ENCODE measurements around the gene ZNF428. TPM values are rescaled to one million over a fixed set of nuclear protein-coding genes. Genes with fewer than 3 reads are reported as not detected.

ZNF428 gene
- total RNA-seq, 1 donor from 2014 or later = 32.3 TPM

DNA sequence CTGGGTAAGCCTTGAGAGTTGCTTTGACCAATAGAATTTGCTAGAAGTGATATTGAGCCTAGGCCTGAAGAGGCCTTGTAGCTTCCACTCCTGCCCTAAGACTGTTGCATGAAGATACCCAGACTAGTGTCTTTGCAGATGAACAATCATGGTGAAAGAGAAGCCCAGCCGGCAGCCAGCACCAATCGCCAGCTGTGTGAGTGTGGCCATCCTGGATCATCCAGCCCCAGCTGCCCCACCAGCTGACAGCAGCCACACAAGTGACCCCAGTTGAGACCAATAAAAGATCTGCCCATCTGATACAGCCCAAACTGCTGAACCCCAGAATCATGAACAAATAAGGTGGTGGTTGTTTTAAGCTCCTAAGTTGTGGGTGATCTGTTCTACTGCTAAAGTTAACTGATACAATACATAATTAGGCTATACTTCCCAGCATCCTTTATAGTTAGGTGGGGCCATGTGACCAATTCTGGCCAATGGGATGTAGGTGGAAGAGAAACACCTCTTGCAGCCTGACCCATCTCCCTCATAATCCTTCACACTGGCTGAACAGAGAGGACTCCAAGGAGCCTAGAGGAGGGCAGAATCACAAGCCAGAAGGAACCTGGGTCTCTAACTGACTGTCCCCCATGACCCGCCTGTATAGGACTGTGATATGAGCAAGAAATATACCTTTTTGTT lies 9.4 kb upstream of the ZNF428 start:
- Histone ChIP-seq H3K27me3 (ENCODE audit: low read depth) (no peaks in the 10 kb centered on the region), H3K9me3 (replicated peaks) (no peaks in the 10 kb centered on the region), H3K36me3 (no peaks in the 10 kb centered on the region), H3K4me3 (no peak overlapping the region), H3K4me1 (no peaks in the 10 kb centered on the region), H3K27ac (replicated peaks) (no peak overlapping the region)
- intact Hi-C loops (cut with micrococcal nuclease) = no loop called here
- no peak for DNase-seq
- TF ChIP-seq, protein P1, sequence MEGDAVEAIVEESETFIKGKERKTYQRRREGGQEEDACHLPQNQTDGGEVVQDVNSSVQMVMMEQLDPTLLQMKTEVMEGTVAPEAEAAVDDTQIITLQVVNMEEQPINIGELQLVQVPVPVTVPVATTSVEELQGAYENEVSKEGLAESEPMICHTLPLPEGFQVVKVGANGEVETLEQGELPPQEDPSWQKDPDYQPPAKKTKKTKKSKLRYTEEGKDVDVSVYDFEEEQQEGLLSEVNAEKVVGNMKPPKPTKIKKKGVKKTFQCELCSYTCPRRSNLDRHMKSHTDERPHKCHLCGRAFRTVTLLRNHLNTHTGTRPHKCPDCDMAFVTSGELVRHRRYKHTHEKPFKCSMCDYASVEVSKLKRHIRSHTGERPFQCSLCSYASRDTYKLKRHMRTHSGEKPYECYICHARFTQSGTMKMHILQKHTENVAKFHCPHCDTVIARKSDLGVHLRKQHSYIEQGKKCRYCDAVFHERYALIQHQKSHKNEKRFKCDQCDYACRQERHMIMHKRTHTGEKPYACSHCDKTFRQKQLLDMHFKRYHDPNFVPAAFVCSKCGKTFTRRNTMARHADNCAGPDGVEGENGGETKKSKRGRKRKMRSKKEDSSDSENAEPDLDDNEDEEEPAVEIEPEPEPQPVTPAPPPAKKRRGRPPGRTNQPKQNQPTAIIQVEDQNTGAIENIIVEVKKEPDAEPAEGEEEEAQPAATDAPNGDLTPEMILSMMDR (IDR thresholded peaks at IDR 0.05; ENCODE audit: borderline replicate concordance) = no peak

DNA sequence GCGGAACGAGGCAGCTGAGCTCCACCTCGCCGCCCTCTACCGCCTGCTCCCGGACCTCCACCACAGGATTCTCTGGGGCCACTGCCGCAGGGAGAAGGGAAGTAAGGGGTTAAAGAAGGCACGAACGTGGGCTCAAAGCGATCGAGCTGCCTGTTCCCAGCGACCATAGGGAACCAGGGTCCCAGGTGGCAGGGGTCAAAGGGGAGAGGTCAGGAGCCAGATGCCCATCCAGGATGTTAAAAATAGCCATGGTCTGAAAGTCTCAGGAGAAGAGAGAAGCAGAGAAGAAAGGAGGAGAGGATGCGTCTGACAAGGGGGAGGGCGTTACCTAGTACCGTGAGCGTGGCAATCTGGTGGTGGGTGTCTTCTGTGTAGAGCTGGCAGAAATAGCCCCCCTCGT lies 7.4 kb upstream of the ZNF428 start:
- H3K4me3 ChIP-seq = no peak overlapping the region
- H3K27me3 ChIP-seq (ENCODE audit: low read depth) = no peaks in the 10 kb centered on the region
- H3K4me1 ChIP-seq = no peaks in the 10 kb centered on the region
- DNase-seq = no peak
- no peaks in the 10 kb centered on the region for H3K9me3 ChIP-seq (replicated peaks)
- intact Hi-C loops (cut with micrococcal nuclease) = no loop called here
- no peaks in the 10 kb centered on the region for H3K36me3 ChIP-seq
- no peak overlapping the region for H3K27ac ChIP-seq (replicated peaks)
- TF ChIP-seq, protein P1 (IDR thresholded peaks at IDR 0.05; ENCODE audit: borderline replicate concordance) = no peak

DNA sequence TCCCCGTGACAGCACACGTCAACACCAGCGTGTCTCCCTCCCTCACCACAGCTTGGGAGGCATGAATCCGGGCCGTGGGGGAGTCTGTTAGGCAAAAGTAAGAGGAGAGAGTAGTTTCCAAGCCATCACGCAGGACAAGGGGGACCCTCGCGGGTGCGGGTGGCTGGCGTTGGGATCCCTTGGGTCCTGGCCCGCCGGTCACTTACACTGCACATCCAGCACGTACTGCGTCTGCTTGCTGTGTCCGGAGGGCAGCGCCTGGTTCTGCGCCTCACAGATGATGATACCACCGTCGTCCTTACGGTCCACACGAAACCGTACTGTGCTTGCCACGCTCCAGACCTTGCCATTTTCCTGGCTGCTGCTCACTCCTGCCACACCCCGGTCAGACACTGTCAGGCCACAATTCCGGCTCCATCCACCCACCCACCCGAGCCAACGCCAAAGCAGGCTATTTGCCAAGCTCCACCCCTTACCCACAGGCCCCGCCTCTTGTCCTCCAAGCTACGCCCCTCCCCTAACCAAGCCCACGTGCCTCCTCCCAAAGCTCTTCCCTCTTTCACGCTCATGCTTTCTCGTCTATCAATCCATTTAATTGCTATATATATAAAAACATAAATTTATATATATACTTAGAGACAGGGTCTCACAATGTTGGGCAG lies 6.6 kb upstream of the ZNF428 start:
- DNase-seq = no peak
- no peak overlapping the region for H3K27ac ChIP-seq (replicated peaks)
- no peaks in the 10 kb centered on the region for H3K4me1 ChIP-seq
- intact Hi-C loops (cut with micrococcal nuclease) = no loop called here
- H3K27me3 ChIP-seq (ENCODE audit: low read depth) = no peaks in the 10 kb centered on the region
- no peak overlapping the region for H3K4me3 ChIP-seq
- H3K9me3 ChIP-seq (replicated peaks) = no peaks in the 10 kb centered on the region
- no peaks in the 10 kb centered on the region for H3K36me3 ChIP-seq
- TF ChIP-seq, protein P1 (IDR thresholded peaks at IDR 0.05; ENCODE audit: borderline replicate concordance) = no peak

GRCh38 chr19:43624933-43625332 lies 5.5 kb upstream of the ZNF428 start:
- no peak overlapping the region for H3K4me3 ChIP-seq
- TF ChIP-seq, protein P1 (IDR thresholded peaks at IDR 0.05; ENCODE audit: borderline replicate concordance) = no peak
- no peaks in the 10 kb centered on the region for H3K9me3 ChIP-seq (replicated peaks)
- no peak overlapping the region for H3K27ac ChIP-seq (replicated peaks)
- peak; percentile 36 for DNase-seq
- H3K36me3 ChIP-seq = no peaks in the 10 kb centered on the region
- H3K27me3 ChIP-seq (ENCODE audit: low read depth) = no peaks in the 10 kb centered on the region
- intact Hi-C loops (cut with micrococcal nuclease) = no loop called here
- H3K4me1 ChIP-seq = peaks cover 6% of the 10 kb centered on the region

- TF ChIP-seq, protein P1 (IDR thresholded peaks at IDR 0.05; ENCODE audit: borderline replicate concordance) = no peak
- H3K4me1 ChIP-seq = peaks cover 14% of the 10 kb centered on the region
- H3K27ac ChIP-seq (replicated peaks) = no peak overlapping the region
- intact Hi-C loops (cut with micrococcal nuclease) = no loop called here
- no peak for DNase-seq
- H3K4me3 ChIP-seq = no peak overlapping the region
- H3K36me3 ChIP-seq = no peaks in the 10 kb centered on the region
- H3K9me3 ChIP-seq (replicated peaks) = no peaks in the 10 kb centered on the region
- no peaks in the 10 kb centered on the region for H3K27me3 ChIP-seq (ENCODE audit: low read depth)
These were observed 4.7 kb upstream of the ZNF428 start for GRCh38 chr19:43623889-43624670.

All from left ventricle myocardium inferior (tissue), 1 donor.